ENCODE measurements around the gene ANGPTL7. TPM values are rescaled to one million over a fixed set of nuclear protein-coding genes. Genes with fewer than 3 reads are reported as not detected.

ANGPTL7 gene
- total RNA-seq, 2 donors from 2014 or later: 1.6 to 4.8 TPM

DNA sequence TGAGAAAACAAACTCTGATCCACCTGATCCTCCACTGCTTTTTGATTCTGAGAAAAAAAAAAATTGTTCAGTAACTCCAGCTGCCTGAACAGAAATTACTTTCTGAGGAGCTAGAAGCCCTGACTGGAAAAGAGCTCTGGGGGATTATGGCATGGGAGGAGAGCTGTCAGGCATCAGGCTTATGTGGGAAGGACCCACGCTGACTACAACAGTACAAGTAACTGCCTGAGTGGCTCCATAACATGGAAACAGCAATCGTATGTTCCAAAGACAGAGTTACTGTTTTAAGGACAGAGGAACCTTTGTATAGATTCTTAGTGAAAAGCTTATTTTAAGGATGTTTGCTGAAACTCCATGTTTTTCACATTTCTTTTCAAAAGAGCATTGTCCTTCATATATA is 1.2 kb upstream of the ANGPTL7 start:
- TF ChIP-seq CTCF (IDR thresholded peaks at IDR 0.05): no peak
- peaks cover 3 to 37% of the 10 kb centered on the region in 2 donors for H3K4me1 ChIP-seq
- H3K9me3 ChIP-seq: no peaks in the 10 kb centered on the region
- H3K27ac ChIP-seq: peak overlapping the region; percentile 29 to 70
- H3K36me3 ChIP-seq: peaks cover 32% of the 10 kb centered on the region
- H3K27me3 ChIP-seq: no peaks in the 10 kb centered on the region
- no peak overlapping the region for H3K4me3 ChIP-seq
- DNase-seq (ENCODE audit: low spot score): no peak

- Histone ChIP-seq H3K4me1 (peaks cover 3 to 37% of the 10 kb centered on the region in 2 donors), H3K36me3 (peaks cover 32% of the 10 kb centered on the region), H3K27ac (peak overlapping the region; percentile 29 to 70), H3K4me3 (no peak overlapping the region), H3K9me3 (no peaks in the 10 kb centered on the region), H3K27me3 (no peaks in the 10 kb centered on the region)
- TF ChIP-seq CTCF (IDR thresholded peaks at IDR 0.05): no peak
- no peak for DNase-seq (ENCODE audit: low spot score)
These were observed 774 bp upstream of the ANGPTL7 start for GRCh38 chr1:11188381-11188780.

- DNase-seq (ENCODE audit: low spot score): no peak
- Histone ChIP-seq H3K4me3 (no peak overlapping the region), H3K27ac (no peak overlapping the region), H3K4me1 (peaks cover 0 to 18% of the 10 kb centered on the region in 2 donors), H3K27me3 (no peaks in the 10 kb centered on the region), H3K36me3 (peaks cover 57% of the 10 kb centered on the region), H3K9me3 (no peaks in the 10 kb centered on the region)
- TF ChIP-seq CTCF (IDR thresholded peaks at IDR 0.05): no peak
These were observed 4.2 kb downstream of the ANGPTL7 start for GRCh38 chr1:11193376-11193775.

GRCh38 chr1:11194407-11195176 is 5.4 kb downstream of the ANGPTL7 start:
- no peak for TF ChIP-seq CTCF (IDR thresholded peaks at IDR 0.05)
- peaks cover 66% of the 10 kb centered on the region for H3K36me3 ChIP-seq

GRCh38 chr1:11196945-11197344 is 7.8 kb downstream of the ANGPTL7 start:
- H3K36me3 ChIP-seq: peaks cover 54% of the 10 kb centered on the region
- H3K27me3 ChIP-seq: no peaks in the 10 kb centered on the region
- H3K9me3 ChIP-seq: no peaks in the 10 kb centered on the region
- no peak overlapping the region for H3K27ac ChIP-seq
- DNase-seq (ENCODE audit: low spot score): no peak
- no peak overlapping the region for H3K4me3 ChIP-seq
- no peak for TF ChIP-seq CTCF (IDR thresholded peaks at IDR 0.05)
- no peaks in the 10 kb centered on the region for H3K4me1 ChIP-seq

More at GRCh38 chr1:11194407-11195176, 5.4 kb downstream of the ANGPTL7 start:
- Histone ChIP-seq H3K4me1 (peaks cover 0 to 6% of the 10 kb centered on the region in 2 donors), H3K9me3 (no peaks in the 10 kb centered on the region), H3K27ac (no peak overlapping the region), H3K4me3 (no peak overlapping the region), H3K27me3 (no peaks in the 10 kb centered on the region)
- DNase-seq (ENCODE audit: low spot score): no peak

GRCh38 chr1:11197359-11197758 is 8.2 kb downstream of the ANGPTL7 start:
- Histone ChIP-seq H3K4me3 (no peak overlapping the region), H3K27ac (no peak overlapping the region), H3K27me3 (no peaks in the 10 kb centered on the region), H3K36me3 (peaks cover 54% of the 10 kb centered on the region), H3K9me3 (no peaks in the 10 kb centered on the region), H3K4me1 (no peaks in the 10 kb centered on the region)
- no peak for TF ChIP-seq CTCF (IDR thresholded peaks at IDR 0.05)
- DNase-seq (ENCODE audit: low spot score): no peak
